ENCODE data around the gene PHF3.

Gene PHF3

DNA sequence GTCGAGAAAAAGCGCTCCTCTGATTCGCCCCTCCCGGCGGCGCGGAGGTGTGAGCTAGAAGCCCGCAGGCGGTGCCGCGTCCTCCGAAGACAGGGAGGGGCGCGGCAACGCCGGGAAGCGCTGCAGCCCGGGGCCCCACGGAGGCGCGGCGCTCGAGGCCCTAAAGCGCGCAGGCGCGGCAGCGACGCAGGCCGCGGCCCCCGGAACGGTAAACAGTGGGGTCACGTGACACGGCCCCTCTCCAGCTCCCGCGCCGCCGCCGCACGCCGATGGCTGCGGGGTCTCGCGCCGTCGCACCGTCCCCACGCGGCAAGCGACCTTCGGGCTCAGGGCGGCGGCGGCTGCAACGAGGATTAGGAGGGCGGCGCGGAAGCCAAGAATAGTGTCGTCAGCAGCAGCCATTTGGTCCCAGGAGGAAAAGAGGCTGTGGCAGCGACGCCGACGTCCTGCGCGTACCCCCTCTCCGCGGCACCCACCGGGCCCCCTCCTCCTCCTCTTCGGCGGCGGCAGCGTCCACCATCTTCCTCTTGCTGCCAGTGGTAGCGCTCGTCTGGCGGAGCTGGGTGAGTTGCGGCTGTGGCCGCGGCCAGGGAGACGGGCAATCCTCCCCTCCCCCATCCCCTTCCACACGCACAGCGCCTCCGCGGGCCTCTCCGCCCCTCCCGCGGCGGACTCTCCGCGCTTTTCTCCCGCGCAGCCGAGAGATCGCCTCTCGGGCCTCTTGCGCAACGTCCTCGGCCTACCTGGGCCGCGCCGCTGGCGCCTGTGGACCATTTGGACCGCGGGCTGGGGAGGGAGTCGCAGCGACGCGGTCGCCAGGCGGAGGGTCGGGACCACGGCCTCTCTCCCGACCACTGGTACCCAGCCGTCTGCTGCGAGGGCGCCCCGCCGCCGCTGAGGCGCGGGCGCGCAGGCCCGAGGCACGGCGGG, at the start of gene PHF3:
TSS of gene PHF3 (plus strand) at position 215 of the 930 bp plus-strand sequence. CDS start 10,750 bp downstream, outside the sequence.
- peak; percentile 87 for DNase-seq

DNA sequence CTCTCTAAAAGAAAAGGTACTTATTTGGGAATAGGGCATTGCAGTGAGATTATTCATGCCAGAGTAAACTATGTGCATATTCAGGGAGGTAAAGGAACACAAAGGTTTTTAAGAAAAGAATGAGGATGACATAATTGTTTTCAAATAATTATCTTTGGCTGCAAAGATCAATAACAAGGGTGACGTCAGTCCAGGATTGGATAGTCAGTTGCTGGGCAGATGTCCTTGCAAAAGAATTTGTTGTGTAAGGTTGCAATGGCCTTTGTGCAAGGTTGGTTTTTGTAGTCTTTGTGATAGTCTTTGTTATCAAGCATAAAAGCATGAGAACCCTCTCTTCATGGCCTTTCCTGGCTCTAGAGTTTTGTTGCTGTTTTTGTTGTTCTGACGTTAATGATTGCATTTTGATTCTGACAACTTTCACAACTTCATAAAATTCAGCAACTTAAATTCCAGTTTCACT, 45.6 kb upstream of the PHF3 start:
- no peak for DNase-seq

- DNase-seq, result no peak
Measured at GRCh38 chr6:63592886-63593285, 42.7 kb upstream of the PHF3 start.

GRCh38 chr6:63597141-63598048, 38.2 kb upstream of the PHF3 start:
- DNase-seq, result no peak

DNA sequence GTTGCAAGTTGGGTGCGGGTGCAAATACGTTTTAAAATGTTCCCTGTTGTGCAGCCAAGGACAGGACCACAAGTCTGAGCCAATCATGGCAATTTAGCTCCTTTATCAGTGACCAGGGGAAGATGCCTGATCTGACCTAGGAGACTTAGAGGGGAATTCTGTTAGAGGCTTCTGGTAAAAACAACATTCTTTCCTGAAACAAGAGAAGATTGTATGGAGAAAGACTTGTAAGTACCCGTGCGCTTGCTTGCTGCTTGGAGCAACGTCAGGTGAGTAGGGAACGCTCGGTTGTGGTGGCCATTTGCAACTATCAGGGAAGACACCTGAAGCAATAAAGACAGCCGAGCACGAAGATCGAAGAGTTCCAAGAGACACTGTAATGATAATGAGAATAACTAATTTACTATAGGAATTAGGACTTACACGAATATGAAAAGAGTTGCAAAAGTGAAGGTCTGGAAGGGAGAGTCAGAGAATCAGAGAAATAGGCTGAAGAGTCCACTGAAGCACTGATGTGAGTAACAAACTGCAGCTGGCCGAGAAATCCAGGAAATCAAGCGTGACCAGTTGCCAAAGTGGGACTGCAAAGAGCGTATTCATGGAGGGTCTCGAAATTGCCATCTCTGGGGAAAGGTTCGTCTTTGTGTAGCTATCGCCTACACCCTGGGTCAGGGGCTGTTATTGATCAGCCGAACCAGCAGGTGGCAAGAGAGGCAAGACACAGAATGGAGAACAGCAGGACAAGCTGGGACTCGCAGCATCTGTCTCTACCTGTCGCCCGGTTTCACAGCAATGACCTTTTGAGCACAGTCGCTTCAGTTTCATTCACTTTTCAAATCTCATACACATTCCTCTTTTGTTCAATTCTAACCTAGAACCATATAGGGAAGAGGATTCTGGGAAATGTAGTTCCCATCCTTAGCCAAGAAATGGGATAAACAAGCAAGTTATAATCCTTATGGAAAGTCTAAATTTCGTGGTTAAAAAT, 37.3 kb upstream of the PHF3 start:
- DNase-seq, result peak; percentile 86

DNA sequence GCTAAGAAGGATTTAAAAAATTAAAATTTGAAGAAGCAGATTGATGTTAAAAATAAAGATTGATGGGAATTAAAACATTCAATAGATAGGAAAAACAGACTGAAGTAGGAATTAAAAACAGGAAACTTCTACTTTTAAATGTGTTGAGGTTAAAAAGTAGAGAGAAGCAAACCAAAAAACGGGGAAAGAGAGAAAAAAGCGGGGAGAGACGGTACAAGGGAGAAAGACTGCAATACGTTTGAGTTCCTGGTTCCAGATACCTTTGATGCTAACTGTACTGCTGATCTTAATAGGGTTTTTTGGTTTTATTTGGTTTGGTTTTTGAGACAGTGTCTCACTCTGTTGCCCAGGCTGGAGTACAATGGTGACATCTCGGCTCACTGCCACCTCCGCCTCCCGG, 36.4 kb upstream of the PHF3 start:
- no peak for DNase-seq

DNA sequence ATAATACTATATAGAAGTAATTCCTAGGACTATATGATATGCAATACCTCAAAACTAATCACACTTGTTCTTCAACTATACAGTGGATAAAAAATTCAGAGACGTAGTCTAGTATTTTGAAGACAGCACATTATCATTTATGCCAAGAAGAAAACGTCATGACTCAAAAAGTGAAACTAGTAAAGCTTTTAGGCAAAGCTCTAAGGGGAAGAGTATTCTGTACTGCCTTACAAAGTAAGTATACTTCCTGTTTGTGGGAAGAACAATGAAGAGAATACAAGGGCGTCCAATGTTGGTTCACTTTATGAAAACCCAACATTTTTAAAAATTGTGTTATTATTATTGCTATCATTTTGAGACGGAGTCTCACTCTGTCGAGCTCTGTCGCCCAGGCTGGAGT, 35.5 kb upstream of the PHF3 start:
- DNase-seq, result no peak

DNA sequence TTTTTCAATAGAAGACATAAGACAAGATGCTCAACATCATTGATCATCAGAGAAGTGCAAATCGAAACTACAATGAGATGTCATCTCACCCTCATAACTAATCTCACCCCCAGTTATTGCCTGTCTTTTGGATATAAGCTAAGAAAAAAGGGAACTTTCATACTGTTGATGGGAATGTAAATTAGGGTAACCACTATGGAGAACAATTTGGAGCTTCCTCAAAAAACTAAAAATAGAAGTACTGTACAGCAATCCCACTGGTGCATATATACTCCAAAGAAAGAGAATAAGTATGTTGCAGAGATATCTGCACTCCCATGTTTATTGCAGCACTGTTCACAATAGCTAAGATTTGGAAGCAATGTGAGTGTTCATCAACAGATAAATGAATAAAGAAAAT, 26.4 kb upstream of the PHF3 start:
- no peak for DNase-seq

DNA sequence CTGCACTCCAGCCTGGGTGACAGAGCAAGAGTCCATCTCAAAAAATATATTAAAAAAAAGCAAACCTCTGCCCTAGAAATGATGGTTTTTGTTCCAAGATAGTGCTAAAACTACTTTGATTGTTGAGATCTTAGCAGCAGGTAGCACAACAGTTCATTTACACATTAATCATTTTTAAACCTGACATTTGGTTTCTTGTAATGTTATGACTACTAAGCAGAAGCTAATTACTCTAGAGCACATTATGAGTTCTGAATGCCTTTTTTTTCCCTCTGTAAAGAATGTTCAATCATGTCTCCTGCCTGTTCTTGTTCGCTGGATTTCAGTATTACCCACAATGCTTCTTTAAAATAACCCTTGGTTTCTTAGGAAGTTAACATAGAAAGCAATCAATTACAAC, 24.7 kb upstream of the PHF3 start:
- no peak for DNase-seq

GRCh38 chr6:63611560-63611959, 24.0 kb upstream of the PHF3 start:
- no peak for DNase-seq

GRCh38 chr6:63615590-63615989, 20.0 kb upstream of the PHF3 start:
- no peak for DNase-seq

- no peak for DNase-seq
Measured at GRCh38 chr6:63624091-63624490, 11.5 kb upstream of the PHF3 start.

DNA sequence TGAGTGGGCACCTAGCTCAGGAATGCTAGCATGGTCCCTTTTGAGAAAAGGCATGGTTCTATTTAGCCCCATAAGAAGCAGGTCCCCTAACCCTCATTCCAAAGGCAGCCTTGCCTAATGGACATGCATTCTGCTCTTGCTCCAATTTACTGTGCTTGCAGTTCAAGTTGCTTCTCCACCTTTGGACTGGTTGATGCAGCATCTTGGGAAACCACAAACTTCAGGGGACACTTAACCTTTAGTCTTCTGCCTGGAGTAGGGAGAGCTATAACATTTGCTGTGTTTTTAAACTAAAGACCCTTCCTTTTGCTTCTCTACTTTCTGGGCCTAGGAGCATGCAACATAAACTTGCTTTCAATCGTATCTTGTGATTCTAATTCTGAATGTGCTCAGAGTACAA, 5.1 kb upstream of the PHF3 start:
- DNase-seq, result no peak

- peak; percentile 24 for DNase-seq
Measured at GRCh38 chr6:63634630-63635029, 972 bp upstream of the PHF3 start.

GRCh38 chr6:63635215-63635587, 401 bp upstream of the PHF3 start:
- no peak for DNase-seq

- peak; percentile 54 for DNase-seq
Measured at GRCh38 chr6:63636518-63637021, 968 bp downstream of the PHF3 start.

- no peak for DNase-seq
Measured at GRCh38 chr6:63637865-63638445, 2.4 kb downstream of the PHF3 start.

DNA sequence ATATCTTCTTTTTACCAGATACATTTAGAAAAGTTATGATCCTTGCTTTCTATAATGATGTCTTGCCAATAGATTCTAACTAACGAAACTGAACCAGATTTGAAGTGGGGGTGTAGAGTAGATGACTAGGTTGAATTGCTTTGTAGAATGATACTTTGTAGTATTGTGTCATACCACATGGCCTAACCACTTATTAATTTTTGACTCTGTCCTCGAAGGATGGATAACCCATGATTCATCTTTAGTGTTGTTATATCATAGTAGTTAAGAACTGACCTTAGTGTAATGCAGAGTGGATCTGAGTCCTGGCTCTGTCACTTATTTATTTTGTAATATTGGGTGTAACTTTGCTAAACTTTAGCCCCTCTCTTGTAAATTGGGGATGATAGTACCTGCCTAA, 4.5 kb downstream of the PHF3 start:
- no peak for DNase-seq

GRCh38 chr6:63643862-63644261, 8.3 kb downstream of the PHF3 start:
- no peak for DNase-seq

DNA sequence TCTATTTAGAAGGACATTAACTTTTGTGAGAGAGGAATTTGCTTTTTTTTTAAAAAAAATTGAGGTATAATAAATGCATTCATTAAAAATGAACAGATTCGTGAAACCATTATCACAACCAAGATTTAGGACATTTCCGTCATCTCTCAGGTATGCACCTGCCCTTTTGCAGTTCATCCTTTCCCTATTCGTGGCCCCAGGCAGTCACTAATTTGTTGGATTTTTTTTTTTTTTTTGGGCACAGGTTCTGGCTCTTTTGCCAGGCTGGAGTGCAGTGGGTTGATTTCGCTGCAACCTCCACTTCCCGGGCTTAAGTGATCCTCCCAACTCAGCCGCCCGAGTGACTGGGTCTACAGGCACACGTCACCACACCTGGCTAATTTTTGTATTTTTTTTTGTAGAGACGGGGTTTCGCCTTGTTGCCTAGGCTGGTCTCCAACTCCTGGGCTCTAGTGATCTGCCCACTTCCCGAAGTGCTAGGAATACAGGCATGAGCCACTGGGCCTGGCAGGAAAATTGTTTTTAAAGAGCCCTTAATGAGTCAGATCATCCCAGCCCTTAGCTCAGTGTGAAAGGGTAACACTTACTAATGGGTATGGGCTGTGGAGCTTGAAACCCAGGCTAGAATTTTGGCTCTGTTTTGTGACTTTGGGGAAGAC, 9.2 kb downstream of the PHF3 start:
- DNase-seq, result no peak

- DNase-seq, result no peak
Measured at GRCh38 chr6:63649269-63649668, 13.7 kb downstream of the PHF3 start.
